T-cell (primary cell): Measurements from ENCODE around the gene PTPN2. TPM values are rescaled to one million over a fixed set of nuclear protein-coding genes. Genes with fewer than 3 reads are reported as not detected.

ENCODE experiments used
- ATAC-seq, 4 experiments: fragments of 200-7000 bp in 3 of 4; fragments of 150-1000 bp in 1 of 4; cut with Tn5 transposase; replicated peaks in 1 of 4; 1 replicate in 3 of 4; 2 replicates in 1 of 4; pipeline ENCODE4 v1.10.0; 2021; ENCODE audit warnings: moderate library complexity in 3 of 4, mild to moderate bottlenecking in 2 of 4, moderate number of reproducible peaks in 1 of 4
- CTCF ChIA-PET, 2 donors: fragments of 300-600 bp; sonication (Branson Sonifier 250); formaldehyde crosslinking; loops; one replicate each; lab custom pipeline; 2022; ENCODE audit warnings: antibody characterized with exemption in 2 of 2; lab: Charles Lee
- POLR2A ChIA-PET, 2 donors: fragments of 300-600 bp; sonication (Branson Sonifier 250); formaldehyde crosslinking; loops; one replicate each; lab custom pipeline; 2022; ENCODE audit warnings: antibody characterized with exemption in 2 of 2; lab: Charles Lee
- DNase-seq, 35 experiments: peaks; one replicate each; pipeline versions ENCODE4 v3.0.0 to v3.0.0-alpha.2; 2013 to 2023
- H3K27ac ChIP-seq: one replicate; pipeline ENCODE4 v1.5.1; 2013; ENCODE audit warnings: low read length
- H3K27me3 ChIP-seq, 2 experiments: replicated peaks in 1 of 2; 1 replicate in 1 of 2; 2 replicates in 1 of 2; pipeline versions ENCODE4 v1.6.1 to v1.7.0; 2013; ENCODE audit warnings: low read length in 1 of 2, mixed read lengths in 1 of 2; ENCODE audit not compliant: control insufficient read depth in 2 of 2, insufficient read depth in 2 of 2; ENCODE audit errors: extremely low read depth in 1 of 2
- H3K36me3 ChIP-seq, 2 donors: 1 replicate in 1 of 2; 2 replicates in 1 of 2; pipeline versions ENCODE4 v1.6.1 to v1.7.0; 2013; ENCODE audit warnings: low read length in 1 of 2; ENCODE audit not compliant: control insufficient read depth in 2 of 2, insufficient read depth in 1 of 2; ENCODE audit errors: extremely low read depth in 1 of 2
- H3K4me1 ChIP-seq, 2 experiments: 1 replicate in 1 of 2; 2 replicates in 1 of 2; pipeline versions ENCODE4 v1.6.1 to v1.7.0; 2013; ENCODE audit warnings: low read length in 2 of 2, mixed read lengths in 1 of 2; ENCODE audit not compliant: insufficient read depth in 2 of 2, control insufficient read depth in 1 of 2; ENCODE audit errors: extremely low read depth in 1 of 2
- H3K4me3 ChIP-seq, 2 donors: 1 replicate in 1 of 2; 2 replicates in 1 of 2; pipeline versions ENCODE4 v1.5.1 to v1.7.0; 2013; ENCODE audit warnings: mild to moderate bottlenecking in 2 of 2, low read length in 1 of 2, moderate library complexity in 1 of 2; ENCODE audit not compliant: control insufficient read depth in 1 of 2; ENCODE audit errors: extremely low read depth in 1 of 2
- H3K9me3 ChIP-seq: 2 replicates; pipeline ENCODE4 v1.7.0; 2013
- H3K27ac Mint-ChIP-seq, 2 donors: one replicate each; pipeline ENCODE4 v1.8.0; 2020 to 2021; ENCODE audit warnings: mild to moderate bottlenecking in 2 of 2, mixed read lengths in 2 of 2
- H3K27me3 Mint-ChIP-seq, 2 donors: one replicate each; pipeline ENCODE4 v1.8.0; 2021 to 2022; ENCODE audit warnings: mixed read lengths in 2 of 2
- H3K36me3 Mint-ChIP-seq: one replicate; pipeline ENCODE4 v1.8.0; 2021; ENCODE audit warnings: mixed read lengths
- H3K4me1 Mint-ChIP-seq, 3 donors: one replicate each; pipeline ENCODE4 v1.8.0; 2020 to 2022; ENCODE audit warnings: mixed read lengths in 3 of 3, mild to moderate bottlenecking in 1 of 3
- H3K4me3 Mint-ChIP-seq, 3 donors: one replicate each; pipeline ENCODE4 v1.8.0; 2020 to 2022; ENCODE audit warnings: mild to moderate bottlenecking in 3 of 3, mixed read lengths in 3 of 3, moderate library complexity in 3 of 3
- H3K9me3 Mint-ChIP-seq, 3 donors: one replicate each; pipeline ENCODE4 v1.8.0; 2020 to 2022; ENCODE audit warnings: mixed read lengths in 3 of 3
- WGBS: methylation state at CpG from one replicate; pipeline ENCODE4 v1.1.5; 2013; ENCODE audit warnings: missing lambda C conversion rate; ENCODE audit not compliant: insufficient coverage; 5-methylcytosine and 5-hydroxymethylcytosine counted together
- total RNA-seq, 35 experiments: library from RNA in 6 of 35; stranded (reverse) in 6 of 35; fragments of 120-200 nt in 1 of 35; gene quantifications; one replicate each; pipeline versions ENCODE4 v1.2.1 to v1.2.4 and lab custom pipeline; 2013 to 2026

PTPN2 gene
- total RNA-seq, 5 donors from 2014 or later (not counting 1 experiment from before 2014, with no cell fraction given), result 44.8 to 78.4 (median 57.2) TPM

- no peaks in the 10 kb centered on the region for H3K9me3 ChIP-seq
- POLR2A ChIA-PET, result no interaction called here
- WGBS, result 100% methylated on average over 1 of the region's 3 CpGs
- DNase-seq (no peak), ATAC-seq (no peak)
- H3K4me3 ChIP-seq, result no peak overlapping the region
- Mint-ChIP-seq H3K27me3 (peaks cover 15% of the 10 kb centered on the region in 2 donors), H3K4me1 (peaks cover 7 to 11% (median 8%) of the 10 kb centered on the region in 3 donors), H3K36me3 (no peaks in the 10 kb centered on the region), H3K9me3 (no peaks in the 10 kb centered on the region), H3K4me3 (no peak overlapping the region), H3K27ac (no peak overlapping the region)
- H3K27me3 ChIP-seq, result peaks cover 2 to 12% of the 10 kb centered on the region in 2 experiments
- CTCF ChIA-PET, result interaction anchor here (0.6 to 1.2 kb wide), 4 partner anchors 9 to 146 kb away, joined by 3 to 4 read pairs (median 3); no protein-coding TSS in a partner anchor
- no peak overlapping the region for H3K27ac ChIP-seq
- H3K36me3 ChIP-seq, result no peaks in the 10 kb centered on the region
- peaks cover 0 to 4% of the 10 kb centered on the region in 2 experiments for H3K4me1 ChIP-seq
These were observed 6.9 kb upstream of the PTPN2 start for GRCh38 chr18:12890964-12891363.

GRCh38 chr18:12886498-12887126 lies 2.6 kb upstream of the PTPN2 start:
- H3K27ac Mint-ChIP-seq, result peak overlapping the region in 1 of 2 donors; percentile 22
- no peaks in the 10 kb centered on the region for H3K9me3 ChIP-seq

GRCh38 chr18:12885500-12885899 lies 1.5 kb upstream of the PTPN2 start:
- no peaks in the 10 kb centered on the region for H3K9me3 Mint-ChIP-seq
- no peak overlapping the region for H3K4me3 ChIP-seq
- ChIA-PET POLR2A (interaction anchor here (0.6 to 0.9 kb wide), 4 partner anchors 21 to 66 kb away, joined by 3 to 6 read pairs (median 5); no protein-coding TSS in a partner anchor), CTCF (interaction anchor here (0.9 to 1.5 kb wide), 3 partner anchors 8 to 105 kb away, joined by 3 to 6 read pairs (median 4); partner anchors contain the start of gene CEP192 (in 1 of the 2))
- ATAC-seq, result no peak
- 67% methylated on average over 2 of the region's 4 CpGs for WGBS
- H3K4me1 Mint-ChIP-seq, result peaks cover 39 to 48% (median 44%) of the 10 kb centered on the region in 3 donors
- no peaks in the 10 kb centered on the region for H3K27me3 Mint-ChIP-seq
- H3K27me3 ChIP-seq, result no peaks in the 10 kb centered on the region
- no peaks in the 10 kb centered on the region for H3K36me3 Mint-ChIP-seq
- no peak for DNase-seq
- peaks cover 19 to 22% of the 10 kb centered on the region in 2 experiments for H3K4me1 ChIP-seq
- H3K9me3 ChIP-seq, result no peaks in the 10 kb centered on the region
- H3K36me3 ChIP-seq, result no peaks in the 10 kb centered on the region
- peak overlapping the region; percentile 86 to 92 (median 87) for H3K4me3 Mint-ChIP-seq
- peak overlapping the region; percentile 18 for H3K27ac ChIP-seq
- peak overlapping the region; percentile 92 to 95 for H3K27ac Mint-ChIP-seq

More at GRCh38 chr18:12886498-12887126, 2.6 kb upstream of the PTPN2 start:
- Mint-ChIP-seq H3K4me1 (peaks cover 28 to 37% (median 32%) of the 10 kb centered on the region in 3 donors), H3K9me3 (no peaks in the 10 kb centered on the region), H3K4me3 (peak overlapping the region in 1 of 3 donors; percentile 9), H3K36me3 (no peaks in the 10 kb centered on the region), H3K27me3 (no peaks in the 10 kb centered on the region)
- DNase-seq (peak in 2 of 35 experiments; percentile 4 to 33), ATAC-seq (no peak)
- CTCF ChIA-PET, result interaction anchor here in 1 of 2 donors (0.5 to 1.5 kb wide), 3 partner anchors 23 to 138 kb away, joined by 3 read pairs; no protein-coding TSS in a partner anchor
- WGBS, result 40% methylated on average over 1 of the region's 2 CpGs
- H3K27me3 ChIP-seq, result no peaks in the 10 kb centered on the region
- H3K4me1 ChIP-seq, result peaks cover 9 to 12% of the 10 kb centered on the region in 2 experiments
- H3K4me3 ChIP-seq, result no peak overlapping the region
- H3K27ac ChIP-seq, result no peak overlapping the region
- no peaks in the 10 kb centered on the region for H3K36me3 ChIP-seq
- POLR2A ChIA-PET, result no interaction called here

GRCh38 chr18:12884406-12885323 lies 628 bp upstream of the PTPN2 start:
- 0% methylated on average over 13 of the region's 35 CpGs for WGBS
- H3K27me3 Mint-ChIP-seq, result no peaks in the 10 kb centered on the region
- Histone ChIP-seq H3K4me3 (peak overlapping the region; percentile 54 to 64), H3K36me3 (no peaks in the 10 kb centered on the region), H3K27ac (peak overlapping the region; percentile 88), H3K27me3 (no peaks in the 10 kb centered on the region), H3K4me1 (peaks cover 24 to 30% of the 10 kb centered on the region in 2 experiments), H3K9me3 (no peaks in the 10 kb centered on the region)
- DNase-seq (no peak), ATAC-seq (no peak)
- ChIA-PET POLR2A (interaction anchor here (0.6 to 1.9 kb wide), 6 partner anchors 21 to 109 kb away, joined by 3 to 6 read pairs (median 5); no protein-coding TSS in a partner anchor), CTCF (interaction anchor here (0.6 to 1.5 kb wide), 8 partner anchors 9 to 507 kb away, joined by 3 to 7 read pairs (median 4); partner anchors contain the start of genes AFG3L2 (in 1 of the 2), CEP192 (in 1 of the 2), CEP76 (in 1 of the 2) and PSMG2 (in 1 of the 2))
- peak overlapping the region; percentile 86 to 92 (median 87) for H3K4me3 Mint-ChIP-seq
- peak overlapping the region; percentile 92 to 95 for H3K27ac Mint-ChIP-seq
- no peaks in the 10 kb centered on the region for H3K9me3 Mint-ChIP-seq
- H3K4me1 Mint-ChIP-seq, result peaks cover 48 to 56% (median 52%) of the 10 kb centered on the region in 3 donors
- H3K36me3 Mint-ChIP-seq, result no peaks in the 10 kb centered on the region

- peak overlapping the region; percentile 37 to 91 for H3K27ac Mint-ChIP-seq
- peaks cover 58 to 69% (median 62%) of the 10 kb centered on the region in 3 donors for H3K4me1 Mint-ChIP-seq
- Histone ChIP-seq H3K27ac (peak overlapping the region; percentile 99), H3K27me3 (no peaks in the 10 kb centered on the region), H3K36me3 (no peaks in the 10 kb centered on the region), H3K4me1 (peaks cover 26 to 35% of the 10 kb centered on the region in 2 experiments), H3K9me3 (no peaks in the 10 kb centered on the region), H3K4me3 (peak overlapping the region; percentile 76 to 79)
- 0% methylated on average over 38 of the region's 38 CpGs for WGBS
- peak overlapping the region; percentile 86 to 92 (median 92) for H3K4me3 Mint-ChIP-seq
- no peaks in the 10 kb centered on the region for H3K27me3 Mint-ChIP-seq
- peaks cover 3% of the 10 kb centered on the region for H3K36me3 Mint-ChIP-seq
- ATAC-seq (peak in 3 of 4 experiments; percentile 0 to 11 (median 3)), DNase-seq (peak in 6 of 35 experiments; percentile 3 to 27 (median 8))
- ChIA-PET CTCF (interaction anchor here (0.6 to 1.6 kb wide), 13 partner anchors 10 to 491 kb away, joined by 3 to 10 read pairs (median 4); partner anchors contain the start of genes CEP192 (in 1 of the 2), CEP76 (in 1 of the 2) and PSMG2 (in 1 of the 2)), POLR2A (interaction anchor here (0.6 to 1.9 kb wide), 36 partner anchors 8 to 723 kb away, joined by 3 to 18 read pairs (median 6); partner anchors contain the start of genes AFG3L2 (in 2 of the 2) and CEP192 (in 2 of the 2))
- no peaks in the 10 kb centered on the region for H3K9me3 Mint-ChIP-seq
These were observed 709 bp downstream of the PTPN2 start for GRCh38 chr18:12883372-12883683.
